B cell (primary cell): ENCODE measurements around the gene SNRNP48. TPM values are rescaled to one million over a fixed set of nuclear protein-coding genes. Genes with fewer than 3 reads are reported as not detected.

Experiments
- ATAC-seq: fragments of 200-7000 bp; cut with Tn5 transposase; one replicate; pipeline ENCODE4 v1.10.0; 2021; ENCODE audit warnings: low read depth, mild to moderate bottlenecking, moderate number of reproducible peaks, moderate library complexity
- CTCF ChIA-PET: fragments of 350-600 bp; sonication (Branson Sonifier 250); formaldehyde crosslinking; loops from one replicate; lab custom pipeline; 2021; ENCODE audit warnings: antibody characterized with exemption, inconsistent platforms; lab: Charles Lee
- POLR2A ChIA-PET: fragments of 350-600 bp; sonication (Branson Sonifier 250); formaldehyde crosslinking; loops from one replicate; lab custom pipeline; 2021; ENCODE audit warnings: antibody characterized with exemption; lab: Charles Lee
- DNase-seq: peaks from one replicate; pipeline ENCODE4 v3.0.0; 2013
- H2AFZ ChIP-seq: 2 replicates; pipeline ENCODE4 v1.6.1; 2012; ENCODE audit warnings: mild to moderate bottlenecking, low read depth, low read length; ENCODE audit not compliant: insufficient read depth, poor library complexity, severe bottlenecking
- H3K27ac ChIP-seq, 2 donors: 1 replicate in 1 of 2; 2 replicates in 1 of 2; pipeline ENCODE4 v1.5.1; 2012 to 2013; ENCODE audit warnings: low read length in 2 of 2, mild to moderate bottlenecking in 2 of 2, moderate library complexity in 1 of 2
- H3K27me3 ChIP-seq, 4 experiments: fragments of 200-600 bp in 1 of 4; sonication (generic) in 1 of 4; replicated peaks in 1 of 4; 1 replicate in 2 of 4; 2 replicates in 2 of 4; pipeline versions ENCODE4 v1.6.1 to v1.7.0; 2013 to 2016; ENCODE audit warnings: low read length in 3 of 4, mild to moderate bottlenecking in 2 of 4, mixed read lengths in 1 of 4, moderate library complexity in 1 of 4; ENCODE audit not compliant: insufficient read depth in 4 of 4, control insufficient read depth in 3 of 4; ENCODE audit errors: control extremely low read depth in 1 of 4
- H3K36me3 ChIP-seq, 2 experiments: replicated peaks in 1 of 2; 1 replicate in 1 of 2; 2 replicates in 1 of 2; pipeline versions ENCODE4 v1.6.1 to v1.7.1; 2013; ENCODE audit warnings: low read length in 1 of 2; ENCODE audit not compliant: insufficient read depth in 2 of 2, control insufficient read depth in 1 of 2; ENCODE audit errors: control extremely low read depth in 1 of 2, extremely low read depth in 1 of 2
- H3K4me1 ChIP-seq, 2 donors: fragments of 200-600 bp in 1 of 2; sonication (generic) in 1 of 2; 1 replicate in 1 of 2; 2 replicates in 1 of 2; pipeline versions ENCODE4 v1.5.1 to v1.6.1; 2013 to 2017; ENCODE audit warnings: low read length in 2 of 2; ENCODE audit not compliant: control insufficient read depth in 2 of 2, insufficient read depth in 2 of 2
- H3K4me2 ChIP-seq: replicated peaks from 2 replicates; pipeline ENCODE3; 2012; ENCODE audit warnings: mild to moderate bottlenecking, low read depth, low read length; ENCODE audit not compliant: poor library complexity, severe bottlenecking
- H3K4me3 ChIP-seq, 5 experiments: fragments of 200-600 bp in 1 of 5; sonication (generic) in 1 of 5; 1 replicate in 3 of 5; 2 replicates in 2 of 5; pipeline versions ENCODE4 v1.5.1 to v1.7.0; 2011 to 2016; ENCODE audit warnings: low read length in 4 of 5, mild to moderate bottlenecking in 4 of 5, low read depth in 2 of 5, control low read depth in 1 of 5, moderate library complexity in 1 of 5; ENCODE audit not compliant: insufficient read depth in 1 of 5; ENCODE audit errors: control extremely low read depth in 1 of 5, extremely low read depth in 1 of 5
- H3K79me2 ChIP-seq: fragments of 200-600 bp; sonication (generic); one replicate; pipeline ENCODE4 v1.6.0; 2016; ENCODE audit warnings: low read length; ENCODE audit not compliant: control insufficient read depth, insufficient read depth
- H3K9ac ChIP-seq: fragments of 200-600 bp; sonication (generic); 2 replicates; pipeline ENCODE4 v1.6.1; 2017; ENCODE audit warnings: mild to moderate bottlenecking, low read length, moderate library complexity
- H3K9me3 ChIP-seq, 3 donors: one replicate each; pipeline versions ENCODE4 v1.6.1 to v1.7.1; 2013; ENCODE audit warnings: low read length in 2 of 3; ENCODE audit not compliant: control insufficient read depth in 2 of 3, insufficient read depth in 1 of 3; ENCODE audit errors: control extremely low read depth in 1 of 3
- H4K20me1 ChIP-seq: 2 replicates; pipeline ENCODE4 v1.6.0; 2012; ENCODE audit warnings: mild to moderate bottlenecking, low read length; ENCODE audit not compliant: insufficient read depth, control insufficient read depth, poor library complexity, severe bottlenecking
- H3K27ac Mint-ChIP-seq: one replicate; pipeline ENCODE4 v1.8.0; 2021; ENCODE audit warnings: mixed read lengths
- H3K27me3 Mint-ChIP-seq: one replicate; pipeline ENCODE4 v1.8.0; 2021; ENCODE audit warnings: mixed read lengths
- H3K4me1 Mint-ChIP-seq: one replicate; pipeline ENCODE4 v1.8.0; 2021; ENCODE audit warnings: mixed read lengths
- H3K4me3 Mint-ChIP-seq: one replicate; pipeline ENCODE4 v1.8.0; 2021; ENCODE audit warnings: mixed read lengths
- H3K9me3 Mint-ChIP-seq: one replicate; pipeline ENCODE4 v1.8.0; 2022; ENCODE audit warnings: mixed read lengths; ENCODE audit not compliant: insufficient read depth
- CTCF ChIP-seq: fragments of 200-600 bp; IDR thresholded peaks from one replicate; pipeline ENCODE4 v1.8.0; 2022; ENCODE audit warnings: antibody characterized with exemption, mild to moderate bottlenecking
- EZH2 ChIP-seq: IDR thresholded peaks from 2 replicates; pipeline ENCODE4 v1.6.1; 2012; ENCODE audit warnings: borderline replicate concordance, low read depth, mild to moderate bottlenecking, moderate library complexity, low read length; ENCODE audit not compliant: insufficient read depth, poor library complexity, severe bottlenecking
- WGBS: methylation state at CpG from one replicate; pipeline ENCODE4 v1.1.5; 2013; ENCODE audit warnings: missing lambda C conversion rate; ENCODE audit not compliant: insufficient coverage; 5-methylcytosine and 5-hydroxymethylcytosine counted together
- intact Hi-C: fragments of 100-400 bp; cut with micrococcal nuclease; formaldehyde crosslinking; loops from one replicate; pipeline ENCODE4 v1.10.0; 2022
- polyA plus RNA-seq: library from polyadenylated mRNA; depleted of rRNA; stranded (reverse); fragments of >200 nt; gene quantifications from 2 replicates; pipeline ENCODE4 v1.2.3, GENCODE V29; 2012
- total RNA-seq, 2 donors: library from RNA; stranded (reverse); fragments of 120-200 nt in 1 of 2; gene quantifications; 1 replicate in 1 of 2; 2 replicates in 1 of 2; pipeline versions ENCODE4 v1.2.3 to v1.2.4, GENCODE V29; 2013 to 2022

SNRNP48 gene
- total and polyA plus RNA-seq, 2 donors (not counting 1 experiment from before 2014, with no cell fraction given) = 8.9 to 22.9 TPM

GRCh38 chr6:7587631-7588100 lies 2.3 kb upstream of the SNRNP48 start:
- Histone ChIP-seq H2AFZ (no peak overlapping the region), H3K4me1 (peaks cover 21 to 27% of the 10 kb centered on the region in 2 donors), H3K27ac (no peak overlapping the region), H4K20me1 (peaks cover 13% of the 10 kb centered on the region), H3K4me2 (no peak overlapping the region), H3K36me3 (no peaks in the 10 kb centered on the region), H3K27me3 (peaks cover 0 to 2% (median under 1%) of the 10 kb centered on the region in 4 experiments), H3K9ac (no peak overlapping the region), H3K79me2 (peaks cover 41% of the 10 kb centered on the region), H3K9me3 (no peaks in the 10 kb centered on the region), H3K4me3 (no peak overlapping the region)
- ATAC-seq = no peak
- Mint-ChIP-seq H3K27ac (no peak overlapping the region), H3K9me3 (no peaks in the 10 kb centered on the region), H3K4me1 (peaks cover 30% of the 10 kb centered on the region), H3K4me3 (no peak overlapping the region), H3K27me3 (peaks cover 17% of the 10 kb centered on the region)
- 90% methylated on average over 2 of the region's 3 CpGs for WGBS
- no peak for DNase-seq
- TF ChIP-seq CTCF = no peak
- no peak for TF ChIP-seq EZH2
- intact Hi-C loops = no loop called here
- ChIA-PET POLR2A (no interaction called here), CTCF (interaction anchor here (3.2 to 3.4 kb wide), 2 partner anchors 24 to 312 kb away, joined by 9 to 16 read pairs; no protein-coding TSS in a partner anchor)

- TF ChIP-seq EZH2 (no peak), CTCF (no peak)
- Mint-ChIP-seq H3K4me1 (peaks cover 35% of the 10 kb centered on the region), H3K27ac (no peak overlapping the region), H3K27me3 (peaks cover 10% of the 10 kb centered on the region), H3K9me3 (no peaks in the 10 kb centered on the region), H3K4me3 (no peak overlapping the region)
- Histone ChIP-seq H4K20me1 (peaks cover 18% of the 10 kb centered on the region), H3K36me3 (no peaks in the 10 kb centered on the region), H3K4me1 (peaks cover 21 to 27% of the 10 kb centered on the region in 2 donors), H3K27ac (no peak overlapping the region), H3K9ac (no peak overlapping the region), H3K4me3 (no peak overlapping the region), H2AFZ (peak overlapping the region; percentile 95), H3K9me3 (no peaks in the 10 kb centered on the region), H3K27me3 (no peaks in the 10 kb centered on the region), H3K79me2 (peaks cover 41% of the 10 kb centered on the region), H3K4me2 (no peak overlapping the region)
- POLR2A ChIA-PET = no interaction called here
- no peak for DNase-seq
- intact Hi-C loops = no loop called here
- WGBS = no CpG with 5 or more reads among the region's 4 CpGs
- no peak for ATAC-seq
- CTCF ChIA-PET = interaction anchor here (3.2 to 3.4 kb wide), 2 partner anchors 24 to 313 kb away, joined by 9 to 16 read pairs; no protein-coding TSS in a partner anchor
These were observed 1.5 kb upstream of the SNRNP48 start for GRCh38 chr6:7588506-7588905.
